HG03354 (cell line): Measurements from ENCODE around the gene NSF.
"Not testable (repeated sequence)": the region's sequence is repeated elsewhere in the genome, so short reads cannot be mapped to it uniquely, and the experiment has no call there.

Experiments used
- ATAC-seq: cut with Tn5 transposase; IDR thresholded peaks from one replicate; pipeline ENCODE4 v1.9.1; 2021; ENCODE audit warnings: mild to moderate bottlenecking; ENCODE audit not compliant: unreplicated experiment, poor library complexity, severe bottlenecking

NSF gene

GRCh38 chr17:46627452-46627851 lies 37.0 kb downstream of the NSF start:
- not testable (repeated sequence) for ATAC-seq

- not testable (repeated sequence) for ATAC-seq
Measured at GRCh38 chr17:46628753-46629436, 38.4 kb downstream of the NSF start.

- ATAC-seq = not testable (repeated sequence)
Measured at GRCh38 chr17:46632146-46632545, 41.7 kb downstream of the NSF start.

GRCh38 chr17:46634844-46635243 lies 44.4 kb downstream of the NSF start:
- not testable (repeated sequence) for ATAC-seq

- ATAC-seq = not testable (repeated sequence)
Measured at GRCh38 chr17:46641861-46642656, 51.6 kb downstream of the NSF start.

- ATAC-seq = not testable (repeated sequence)
Measured at GRCh38 chr17:46647251-46647650, 56.8 kb downstream of the NSF start.

- ATAC-seq = not testable (repeated sequence)
Measured at GRCh38 chr17:46647688-46648278, 57.3 kb downstream of the NSF start.

- not testable (repeated sequence) for ATAC-seq
Measured at GRCh38 chr17:46649246-46649645, 58.8 kb downstream of the NSF start.

- ATAC-seq = peak; percentile 61
Measured at GRCh38 chr17:46652024-46652643, 61.7 kb downstream of the NSF start.

- ATAC-seq = not testable (repeated sequence)
Measured at GRCh38 chr17:46658235-46658634, 67.8 kb downstream of the NSF start.

GRCh38 chr17:46659702-46660101 lies 69.2 kb downstream of the NSF start:
- not testable (repeated sequence) for ATAC-seq

GRCh38 chr17:46663123-46663522 lies 72.7 kb downstream of the NSF start:
- ATAC-seq = not testable (repeated sequence)

GRCh38 chr17:46663552-46663951 lies 73.1 kb downstream of the NSF start:
- not testable (repeated sequence) for ATAC-seq

- ATAC-seq = not testable (repeated sequence)
Measured at GRCh38 chr17:46665969-46666368, 75.5 kb downstream of the NSF start.

- ATAC-seq = not testable (repeated sequence)
Measured at GRCh38 chr17:46670789-46671188, 80.3 kb downstream of the NSF start.

- ATAC-seq = not testable (repeated sequence)
Measured at GRCh38 chr17:46672777-46673176, 82.3 kb downstream of the NSF start.

- ATAC-seq = not testable (repeated sequence)
Measured at GRCh38 chr17:46677819-46678218, 87.3 kb downstream of the NSF start.

GRCh38 chr17:46683653-46684052 lies 93.2 kb downstream of the NSF start:
- ATAC-seq = not testable (repeated sequence)

- not testable (repeated sequence) for ATAC-seq
Measured at GRCh38 chr17:46685284-46685683, 94.8 kb downstream of the NSF start.

- ATAC-seq = not testable (repeated sequence)
Measured at GRCh38 chr17:46692196-46692595, 101.7 kb downstream of the NSF start.
